ENCODE data around the gene PRR35.

PRR35 gene

GRCh38 chr16:609984-610383 lies 49.8 kb downstream of the PRR35 start:
- TF ChIP-seq EZH2phosphoT487 (IDR thresholded peaks at IDR 0.05; ENCODE audit: borderline replicate concordance, low read length) (no peak), CTCF (IDR thresholded peaks at IDR 0.05; ENCODE audit: low read depth, low read length, poor library complexity, severe bottlenecking) (no peak)

GRCh38 chr16:610513-611381 lies 50.6 kb downstream of the PRR35 start:
- Histone ChIP-seq H3K36me3 (ENCODE audit: control insufficient read depth, low read length) (no peaks in the 10 kb centered on the region), H3K4me3 (ENCODE audit: low read length) (no peak overlapping the region), H3K79me2 (ENCODE audit: control insufficient read depth, low read length) (0 out of 2 replicates have a peak, but pooled peaks cover 3% of the 10 kb centered on the region), H3K27me3 (ENCODE audit: control insufficient read depth, low read length) (no peaks in the 10 kb centered on the region), H3F3A (ENCODE audit: control insufficient read depth, insufficient read depth) (no peaks in the 10 kb centered on the region), H3K27ac (ENCODE audit: low read depth, low read length) (no peak overlapping the region), H3K9me3 (ENCODE audit: control insufficient read depth, insufficient read depth, low read length) (peaks cover 7% of the 10 kb centered on the region; the same call in 1 of the 2 replicates), H3K9me2 (replicated peaks; ENCODE audit: control insufficient read depth, low read length) (no peaks in the 10 kb centered on the region), H3K4me1 (ENCODE audit: control insufficient read depth, low read length) (no peaks in the 10 kb centered on the region), H3K4me2 (ENCODE audit: low read length) (no peak overlapping the region), H4K20me1 (ENCODE audit: control insufficient read depth, insufficient read depth, low read depth, low read length) (no peaks in the 10 kb centered on the region)
- TF ChIP-seq EZH2phosphoT487 (IDR thresholded peaks at IDR 0.05; ENCODE audit: borderline replicate concordance, low read length), result no peak
- TF ChIP-seq CTCF (IDR thresholded peaks at IDR 0.05; ENCODE audit: low read depth, low read length, poor library complexity, severe bottlenecking), result peak; percentile 86

More at GRCh38 chr16:609984-610383, 49.8 kb downstream of the PRR35 start:
- Histone ChIP-seq H3K9me2 (replicated peaks; ENCODE audit: control insufficient read depth, low read length) (no peaks in the 10 kb centered on the region), H3K4me1 (ENCODE audit: control insufficient read depth, low read length) (no peaks in the 10 kb centered on the region), H3K36me3 (ENCODE audit: control insufficient read depth, low read length) (no peaks in the 10 kb centered on the region), H3F3A (ENCODE audit: control insufficient read depth, insufficient read depth) (no peaks in the 10 kb centered on the region), H3K27ac (ENCODE audit: low read depth, low read length) (no peak overlapping the region), H3K79me2 (ENCODE audit: control insufficient read depth, low read length) (peaks cover 7% of the 10 kb centered on the region; the same call in 1 of the 2 replicates), H4K20me1 (ENCODE audit: control insufficient read depth, insufficient read depth, low read depth, low read length) (no peaks in the 10 kb centered on the region), H3K4me3 (ENCODE audit: low read length) (no peak overlapping the region), H3K27me3 (ENCODE audit: control insufficient read depth, low read length) (no peaks in the 10 kb centered on the region), H3K4me2 (ENCODE audit: low read length) (no peak overlapping the region), H3K9me3 (ENCODE audit: control insufficient read depth, insufficient read depth, low read length) (peaks cover 10% of the 10 kb centered on the region; the same call in 1 of the 2 replicates)

GRCh38 chr16:615122-615521 lies 54.9 kb downstream of the PRR35 start:
- Histone ChIP-seq H3K9me2 (replicated peaks; ENCODE audit: control insufficient read depth, low read length) (no peaks in the 10 kb centered on the region), H3K79me2 (ENCODE audit: control insufficient read depth, low read length) (no peaks in the 10 kb centered on the region), H3K36me3 (ENCODE audit: control insufficient read depth, low read length) (no peaks in the 10 kb centered on the region), H3K4me3 (ENCODE audit: low read length) (no peak overlapping the region), H3K9me3 (ENCODE audit: control insufficient read depth, insufficient read depth, low read length) (no peaks in the 10 kb centered on the region), H4K20me1 (ENCODE audit: control insufficient read depth, insufficient read depth, low read depth, low read length) (no peaks in the 10 kb centered on the region), H3K27ac (ENCODE audit: low read depth, low read length) (no peak overlapping the region), H3K27me3 (ENCODE audit: control insufficient read depth, low read length) (no peaks in the 10 kb centered on the region), H3K4me2 (ENCODE audit: low read length) (no peak overlapping the region), H3K4me1 (ENCODE audit: control insufficient read depth, low read length) (no peaks in the 10 kb centered on the region), H3F3A (ENCODE audit: control insufficient read depth, insufficient read depth) (no peaks in the 10 kb centered on the region)
- no peak for TF ChIP-seq CTCF (IDR thresholded peaks at IDR 0.05; ENCODE audit: low read depth, low read length, poor library complexity, severe bottlenecking)
- no peak for TF ChIP-seq EZH2phosphoT487 (IDR thresholded peaks at IDR 0.05; ENCODE audit: borderline replicate concordance, low read length)

Data from DOHH2 (cell line).